Activated CD8-positive, alpha-beta T cell treated with anti-CD3 and anti-CD28 coated beads for 36 hours (primary cell): ENCODE data around the gene TRIM10. TPM values are rescaled to one million over a fixed set of nuclear protein-coding genes. Genes with fewer than 3 reads are reported as not detected.

Experiments
- ATAC-seq: fragments of 200-7000 bp; cut with Tn5 transposase; one replicate; pipeline ENCODE4 v1.10.0; 2021; ENCODE audit warnings: mild to moderate bottlenecking, moderate library complexity
- CTCF ChIA-PET: fragments of 350-600 bp; sonication (Branson Sonifier 250); formaldehyde crosslinking; loops from one replicate; lab custom pipeline; 2021; ENCODE audit warnings: antibody characterized with exemption; lab: Charles Lee
- POLR2A ChIA-PET: fragments of 350-600 bp; sonication (Branson Sonifier 250); formaldehyde crosslinking; loops from one replicate; lab custom pipeline; 2021; ENCODE audit warnings: antibody characterized with exemption; lab: Charles Lee
- DNase-seq: peaks from one replicate; pipeline ENCODE4 v3.0.0-alpha.2; 2020
- H3K27ac Mint-ChIP-seq: one replicate; pipeline ENCODE4 v1.8.0; 2021; ENCODE audit warnings: mild to moderate bottlenecking, mixed read lengths
- H3K27me3 Mint-ChIP-seq: one replicate; pipeline ENCODE4 v1.8.0; 2021; ENCODE audit warnings: mixed read lengths
- H3K36me3 Mint-ChIP-seq: one replicate; pipeline ENCODE4 v1.8.0; 2021; ENCODE audit warnings: low read depth, mixed read lengths
- H3K4me1 Mint-ChIP-seq: one replicate; pipeline ENCODE4 v1.8.0; 2021; ENCODE audit warnings: low read depth, mixed read lengths
- H3K4me3 Mint-ChIP-seq: one replicate; pipeline ENCODE4 v1.8.0; 2021; ENCODE audit warnings: mild to moderate bottlenecking, moderate library complexity, mixed read lengths
- H3K9me3 Mint-ChIP-seq: one replicate; pipeline ENCODE4 v1.8.0; 2021; ENCODE audit warnings: mixed read lengths
- intact Hi-C: fragments of 100-400 bp; cut with micrococcal nuclease; formaldehyde crosslinking; loops from one replicate; pipeline ENCODE4 v1.10.0; 2022
- total RNA-seq, 2 experiments: library from RNA; stranded (reverse); gene quantifications; one replicate each; pipeline ENCODE4 v1.2.3, GENCODE V29; 2021
- TF ChIP-seq, protein P1 (sequence below): fragments of 200-600 bp; IDR thresholded peaks from one replicate; pipeline ENCODE4 v1.8.0; 2022; ENCODE audit warnings: antibody characterized with exemption, mild to moderate bottlenecking

Gene TRIM10, protein sequence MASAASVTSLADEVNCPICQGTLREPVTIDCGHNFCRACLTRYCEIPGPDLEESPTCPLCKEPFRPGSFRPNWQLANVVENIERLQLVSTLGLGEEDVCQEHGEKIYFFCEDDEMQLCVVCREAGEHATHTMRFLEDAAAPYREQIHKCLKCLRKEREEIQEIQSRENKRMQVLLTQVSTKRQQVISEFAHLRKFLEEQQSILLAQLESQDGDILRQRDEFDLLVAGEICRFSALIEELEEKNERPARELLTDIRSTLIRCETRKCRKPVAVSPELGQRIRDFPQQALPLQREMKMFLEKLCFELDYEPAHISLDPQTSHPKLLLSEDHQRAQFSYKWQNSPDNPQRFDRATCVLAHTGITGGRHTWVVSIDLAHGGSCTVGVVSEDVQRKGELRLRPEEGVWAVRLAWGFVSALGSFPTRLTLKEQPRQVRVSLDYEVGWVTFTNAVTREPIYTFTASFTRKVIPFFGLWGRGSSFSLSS
- not detected for total RNA-seq

DNA sequence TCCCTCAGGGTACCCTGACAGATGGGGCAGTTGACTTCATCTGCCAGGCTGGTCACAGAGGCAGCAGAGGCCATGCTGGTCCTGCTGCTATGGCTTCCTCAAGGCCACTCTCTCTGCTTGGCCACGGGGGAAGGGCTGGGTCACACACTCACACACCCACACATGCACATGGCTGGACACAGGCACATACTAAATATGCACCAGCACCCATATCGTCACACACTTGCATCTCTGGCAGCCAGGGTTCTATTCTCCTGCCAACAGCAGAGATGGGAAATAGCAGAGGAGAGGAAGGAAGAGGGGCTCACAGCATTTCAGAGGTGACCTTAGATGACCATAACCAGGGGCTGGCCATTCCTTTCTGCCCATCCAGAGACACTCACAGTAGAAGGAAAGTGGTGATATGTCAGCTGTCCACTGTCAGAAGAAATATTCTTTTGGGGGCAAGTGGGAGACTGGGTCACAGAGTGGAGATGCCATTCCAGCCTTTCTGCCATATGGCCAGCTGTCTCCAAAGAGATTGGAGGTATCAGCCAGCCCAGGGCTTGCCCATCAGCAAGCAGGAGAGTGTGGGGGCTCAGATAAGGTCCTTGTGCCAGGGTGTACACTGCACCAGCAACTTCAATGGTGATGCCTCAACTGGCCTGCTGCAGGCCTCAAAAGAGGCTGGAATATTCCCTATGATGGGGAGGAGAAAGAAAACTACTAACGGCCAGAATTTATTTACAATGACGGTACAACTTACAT lies at the start of gene TRIM10:
Gene TRIM10 (minus strand): TSS at position 427 of the 747 bp plus-strand sequence. CDS start 353 bp downstream, at position 74.
- intact Hi-C loops = no loop called here
- Mint-ChIP-seq H3K9me3 (no peaks in the 10 kb centered on the region), H3K36me3 (no peaks in the 10 kb centered on the region), H3K4me3 (no peak within 1 kb of the TSS), H3K27ac (no peak within 1 kb of the TSS), H3K27me3 (peaks cover 24% of the 10 kb centered on the region), H3K4me1 (peaks cover 18% of the 10 kb centered on the region)
- TF ChIP-seq, protein P1, sequence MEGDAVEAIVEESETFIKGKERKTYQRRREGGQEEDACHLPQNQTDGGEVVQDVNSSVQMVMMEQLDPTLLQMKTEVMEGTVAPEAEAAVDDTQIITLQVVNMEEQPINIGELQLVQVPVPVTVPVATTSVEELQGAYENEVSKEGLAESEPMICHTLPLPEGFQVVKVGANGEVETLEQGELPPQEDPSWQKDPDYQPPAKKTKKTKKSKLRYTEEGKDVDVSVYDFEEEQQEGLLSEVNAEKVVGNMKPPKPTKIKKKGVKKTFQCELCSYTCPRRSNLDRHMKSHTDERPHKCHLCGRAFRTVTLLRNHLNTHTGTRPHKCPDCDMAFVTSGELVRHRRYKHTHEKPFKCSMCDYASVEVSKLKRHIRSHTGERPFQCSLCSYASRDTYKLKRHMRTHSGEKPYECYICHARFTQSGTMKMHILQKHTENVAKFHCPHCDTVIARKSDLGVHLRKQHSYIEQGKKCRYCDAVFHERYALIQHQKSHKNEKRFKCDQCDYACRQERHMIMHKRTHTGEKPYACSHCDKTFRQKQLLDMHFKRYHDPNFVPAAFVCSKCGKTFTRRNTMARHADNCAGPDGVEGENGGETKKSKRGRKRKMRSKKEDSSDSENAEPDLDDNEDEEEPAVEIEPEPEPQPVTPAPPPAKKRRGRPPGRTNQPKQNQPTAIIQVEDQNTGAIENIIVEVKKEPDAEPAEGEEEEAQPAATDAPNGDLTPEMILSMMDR = no peak
- ChIA-PET POLR2A (interaction anchor here (1.6 kb wide), 1 partner anchor 53 kb away, joined by 3 read pairs; no protein-coding TSS in a partner anchor), CTCF (no interaction called here)
- DNase-seq (no peak), ATAC-seq (no peak)

DNA sequence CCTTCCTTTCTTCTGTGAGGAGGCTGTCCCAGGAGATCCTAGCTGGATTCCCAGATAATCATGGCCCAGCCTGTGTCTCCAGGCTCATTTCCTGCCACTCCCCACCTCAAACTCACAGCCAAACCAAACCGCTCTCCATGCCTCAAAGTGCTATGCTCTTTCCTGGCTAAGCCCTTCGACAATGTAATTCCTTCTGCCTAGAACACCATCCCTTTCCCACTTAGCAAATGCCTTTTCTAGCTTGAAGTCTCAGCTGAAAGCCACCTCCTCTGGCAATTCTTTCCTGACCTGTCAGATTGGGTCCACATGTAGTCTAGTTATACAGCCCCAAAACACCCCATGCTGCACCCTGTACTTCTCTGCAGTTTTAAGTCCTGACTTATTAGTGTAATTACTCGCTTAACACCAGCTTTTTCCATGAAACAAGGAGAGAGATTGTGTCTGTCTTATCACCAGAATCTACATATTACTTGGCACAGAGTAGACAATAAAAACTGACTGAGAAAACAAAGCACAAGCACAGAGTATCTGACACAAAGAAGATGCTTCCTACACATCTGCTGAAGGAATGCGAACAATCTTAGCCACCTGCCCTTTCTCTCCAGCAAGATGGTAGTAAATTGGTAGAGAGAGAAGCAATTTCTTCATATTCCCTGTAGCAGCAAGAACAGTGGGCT lies 46.7 kb upstream of the TRIM10 start:
- TF ChIP-seq, protein P1 = no peak
- ChIA-PET CTCF (interaction anchor here (0.7 to 5.5 kb wide), 4 partner anchors 10 to 41 kb away, joined by 3 to 25 read pairs (median 3); no protein-coding TSS in a partner anchor), POLR2A (interaction anchor here (0.9 to 4.5 kb wide), 7 partner anchors 11 to 118 kb away, joined by 3 to 31 read pairs (median 4); no protein-coding TSS in a partner anchor)
- no peak overlapping the region for H3K27ac Mint-ChIP-seq
- DNase-seq (no peak), ATAC-seq (no peak)
- H3K9me3 Mint-ChIP-seq = no peaks in the 10 kb centered on the region
- H3K4me1 Mint-ChIP-seq = peaks cover 63% of the 10 kb centered on the region
- intact Hi-C loops = no loop called here
- no peaks in the 10 kb centered on the region for H3K27me3 Mint-ChIP-seq
- H3K36me3 Mint-ChIP-seq = peaks cover 37% of the 10 kb centered on the region
- H3K4me3 Mint-ChIP-seq = no peak overlapping the region

DNA sequence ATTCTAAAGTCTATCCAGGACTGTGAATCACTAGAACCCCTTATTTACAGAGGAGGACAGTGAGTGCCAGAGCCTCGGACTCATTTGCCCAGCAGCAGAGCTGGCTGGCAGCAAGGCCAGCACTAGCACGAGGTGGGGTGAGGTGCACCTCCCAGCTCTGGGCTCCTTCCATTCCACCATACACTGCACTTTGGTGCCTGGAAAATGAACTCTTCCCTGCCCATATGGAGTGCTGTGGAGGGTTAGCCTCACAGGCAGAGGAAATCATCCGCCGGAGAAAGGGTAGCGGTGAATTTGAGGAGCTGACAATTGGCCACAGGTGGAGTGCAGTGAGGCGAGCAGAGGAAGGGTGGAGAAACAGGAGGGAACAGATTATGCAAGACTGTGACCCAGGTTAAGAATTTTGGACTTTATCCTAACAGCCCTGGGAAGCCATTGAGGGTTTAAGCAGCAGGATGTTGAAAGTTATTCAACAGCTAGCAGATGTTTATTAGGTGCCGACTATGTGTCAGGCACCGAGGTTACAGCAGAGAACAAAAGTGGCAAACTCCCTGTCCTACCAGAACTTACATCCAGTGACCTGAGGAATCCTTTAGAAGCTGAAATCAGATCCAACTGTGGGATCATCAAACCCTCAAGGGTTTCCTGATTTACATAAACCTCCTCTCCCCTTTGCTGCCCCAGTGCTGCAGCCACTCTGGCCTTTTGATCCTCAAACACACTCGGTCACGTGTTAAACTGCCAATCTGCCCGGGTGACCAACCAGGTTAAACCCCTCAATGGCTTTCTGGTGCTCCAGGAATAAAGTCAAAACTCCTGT lies 46.0 kb upstream of the TRIM10 start:
- no peak for ATAC-seq
- Mint-ChIP-seq H3K27ac (no peak overlapping the region), H3K27me3 (no peaks in the 10 kb centered on the region), H3K36me3 (peaks cover 34% of the 10 kb centered on the region), H3K9me3 (no peaks in the 10 kb centered on the region), H3K4me3 (no peak overlapping the region), H3K4me1 (peaks cover 66% of the 10 kb centered on the region)
- intact Hi-C loops = no loop called here
- no peak for DNase-seq
- TF ChIP-seq, protein P1 = no peak
- ChIA-PET CTCF (interaction anchor here (0.9 to 5.5 kb wide), 2 partner anchors 12 to 103 kb away, joined by 3 to 25 read pairs; no protein-coding TSS in a partner anchor), POLR2A (interaction anchor here (1.2 to 4.5 kb wide), 4 partner anchors 11 to 119 kb away, joined by 3 to 31 read pairs (median 5); no protein-coding TSS in a partner anchor)

DNA sequence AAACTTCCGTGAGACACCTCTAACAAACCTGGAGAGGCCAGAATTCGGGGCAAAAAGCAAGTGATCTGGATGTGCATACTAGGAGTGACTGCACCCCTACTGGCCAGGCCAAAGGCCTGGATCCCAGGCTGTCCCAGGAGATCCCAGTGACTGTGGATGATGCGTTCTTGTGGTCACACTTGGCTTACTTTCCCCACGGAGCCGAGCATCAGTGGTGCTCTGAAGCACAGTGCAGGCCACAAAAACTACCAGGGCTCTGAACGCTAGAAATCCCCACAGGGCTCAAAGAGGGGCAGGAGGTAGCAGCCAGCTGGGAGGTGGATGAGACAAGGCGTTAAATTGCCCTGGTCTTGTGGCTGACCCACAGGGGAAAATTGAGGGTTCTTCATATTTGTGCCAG lies 45.1 kb upstream of the TRIM10 start:
- Mint-ChIP-seq H3K27ac (no peak overlapping the region), H3K4me1 (peaks cover 64% of the 10 kb centered on the region), H3K27me3 (no peaks in the 10 kb centered on the region), H3K36me3 (peaks cover 29% of the 10 kb centered on the region), H3K9me3 (no peaks in the 10 kb centered on the region), H3K4me3 (no peak overlapping the region)
- no peak for DNase-seq
- intact Hi-C loops = no loop called here
- POLR2A ChIA-PET = interaction anchor here (2.4 to 4.5 kb wide), 2 partner anchors 8 to 10 kb away, joined by 6 to 31 read pairs; no protein-coding TSS in a partner anchor
- CTCF ChIA-PET = interaction anchor here (0.6 to 5.5 kb wide), 3 partner anchors 13 to 556 kb away, joined by 3 to 25 read pairs (median 5); no protein-coding TSS in a partner anchor
- TF ChIP-seq, protein P1 = no peak
- no peak for ATAC-seq
